DND-41 (cell line): ENCODE measurements around the gene RASSF8.

Experiments
- EZH2 ChIP-seq: IDR thresholded peaks from 3 replicates; pipeline ENCODE4 v1.6.1; 2012; ENCODE audit warnings: borderline replicate concordance, low read depth, mild to moderate bottlenecking, moderate library complexity, low read length, inconsistent platforms; ENCODE audit not compliant: severe bottlenecking
- TF ChIP-seq, protein P1 (sequence below): IDR thresholded peaks from 2 replicates; pipeline ENCODE4 v1.5.1; 2012; ENCODE audit warnings: borderline replicate concordance, low read length, moderate library complexity, mild to moderate bottlenecking; ENCODE audit not compliant: poor library complexity, severe bottlenecking; ENCODE audit errors: extremely low read depth

DNA sequence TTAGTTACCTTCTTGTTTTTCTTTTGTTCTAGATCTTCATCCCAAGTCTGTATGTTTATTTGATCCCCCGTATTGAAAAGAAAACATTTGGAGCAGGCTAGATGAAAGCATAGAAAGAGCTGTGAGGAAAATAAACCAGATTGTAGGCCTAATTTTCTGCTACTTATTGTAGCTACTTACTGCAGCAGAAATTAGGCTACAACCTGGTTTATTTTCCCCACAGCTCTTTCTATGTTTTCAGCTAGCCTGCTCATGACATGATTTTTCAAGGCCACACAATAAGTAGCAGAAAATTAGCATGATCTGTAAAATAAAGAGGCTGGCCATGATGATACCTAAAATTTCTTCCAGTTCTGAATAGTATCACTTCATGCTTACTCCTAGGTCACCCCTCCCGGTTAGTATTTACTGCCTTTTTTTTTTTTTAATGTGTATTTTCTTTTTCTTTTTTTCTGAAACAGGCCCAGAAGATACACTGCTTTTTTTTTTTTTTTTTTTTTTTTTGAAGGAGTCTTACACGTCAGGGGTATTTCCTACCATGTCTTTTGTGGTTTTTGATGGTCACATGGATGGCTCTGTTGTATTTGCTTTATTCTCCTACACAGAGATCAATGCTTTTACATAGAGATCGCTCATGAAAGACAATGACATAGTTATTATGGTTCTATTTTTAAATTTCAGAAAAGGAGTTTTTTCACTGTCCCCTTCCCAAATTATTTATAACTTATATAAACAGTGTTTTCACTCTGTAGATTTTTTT lies 134.0 kb downstream of the RASSF8 start:
- TF ChIP-seq, protein P1, sequence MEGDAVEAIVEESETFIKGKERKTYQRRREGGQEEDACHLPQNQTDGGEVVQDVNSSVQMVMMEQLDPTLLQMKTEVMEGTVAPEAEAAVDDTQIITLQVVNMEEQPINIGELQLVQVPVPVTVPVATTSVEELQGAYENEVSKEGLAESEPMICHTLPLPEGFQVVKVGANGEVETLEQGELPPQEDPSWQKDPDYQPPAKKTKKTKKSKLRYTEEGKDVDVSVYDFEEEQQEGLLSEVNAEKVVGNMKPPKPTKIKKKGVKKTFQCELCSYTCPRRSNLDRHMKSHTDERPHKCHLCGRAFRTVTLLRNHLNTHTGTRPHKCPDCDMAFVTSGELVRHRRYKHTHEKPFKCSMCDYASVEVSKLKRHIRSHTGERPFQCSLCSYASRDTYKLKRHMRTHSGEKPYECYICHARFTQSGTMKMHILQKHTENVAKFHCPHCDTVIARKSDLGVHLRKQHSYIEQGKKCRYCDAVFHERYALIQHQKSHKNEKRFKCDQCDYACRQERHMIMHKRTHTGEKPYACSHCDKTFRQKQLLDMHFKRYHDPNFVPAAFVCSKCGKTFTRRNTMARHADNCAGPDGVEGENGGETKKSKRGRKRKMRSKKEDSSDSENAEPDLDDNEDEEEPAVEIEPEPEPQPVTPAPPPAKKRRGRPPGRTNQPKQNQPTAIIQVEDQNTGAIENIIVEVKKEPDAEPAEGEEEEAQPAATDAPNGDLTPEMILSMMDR, result no peak
- TF ChIP-seq EZH2, result no peak
